Heart left ventricle (tissue), 16 donors: ENCODE results near the gene SELENON. TPM values are rescaled to one million over a fixed set of nuclear protein-coding genes. Genes with fewer than 3 reads are reported as not detected.

Experiments used
- ATAC-seq, 4 donors: fragments of 200-7000 bp; cut with Tn5 transposase; one replicate each; pipeline ENCODE4 v1.9.1; 2020 to 2022; ENCODE audit warnings: moderate library complexity in 4 of 4, mild to moderate bottlenecking in 3 of 4, moderate number of reproducible peaks in 1 of 4
- DNase-seq, 5 donors: peaks; one replicate each; pipeline ENCODE4 v3.0.0-alpha.2; 2020
- H3K27ac ChIP-seq, 12 donors: fragments of 200-600 bp; sonication (generic) in 4 of 12; one replicate each; pipeline versions ENCODE4 v1.5.0 to v1.8.0; 2016 to 2022; ENCODE audit warnings: mild to moderate bottlenecking in 2 of 12
- H3K27me3 ChIP-seq, 9 donors: fragments of 200-600 bp; sonication (generic) in 2 of 9; one replicate each; pipeline versions ENCODE4 v1.5.1 to v1.8.0; 2016 to 2022; ENCODE audit warnings: mild to moderate bottlenecking in 3 of 9
- H3K36me3 ChIP-seq, 9 donors: fragments of 200-600 bp; sonication (generic) in 2 of 9; one replicate each; pipeline versions ENCODE4 v1.5.0 to v1.8.0; 2018 to 2022; ENCODE audit warnings: mild to moderate bottlenecking in 2 of 9
- H3K4me1 ChIP-seq, 12 donors: fragments of 200-600 bp; sonication (generic) in 4 of 12; one replicate each; pipeline versions ENCODE4 v1.5.0 to v1.8.0; 2016 to 2022; ENCODE audit warnings: mild to moderate bottlenecking in 3 of 12
- H3K4me3 ChIP-seq, 12 donors: fragments of 200-600 bp; sonication (generic) in 4 of 12; one replicate each; pipeline versions ENCODE4 v1.5.0 to v1.8.0; 2017 to 2022; ENCODE audit warnings: mild to moderate bottlenecking in 9 of 12, moderate library complexity in 4 of 12
- H3K9me3 ChIP-seq, 12 donors: fragments of 200-600 bp; sonication (generic) in 4 of 12; one replicate each; pipeline versions ENCODE4 v1.5.0 to v1.8.0; 2016 to 2022; ENCODE audit warnings: mild to moderate bottlenecking in 1 of 12
- POLR2A ChIP-seq, 2 donors: fragments of 450-650 bp; IDR thresholded peaks; one replicate each; pipeline ENCODE4 v1.6.1; 2017; ENCODE audit warnings: antibody characterized with exemption in 2 of 2, mild to moderate bottlenecking in 2 of 2, moderate library complexity in 2 of 2
- WGBS, 4 donors: extraction: QIAGEN DNeasy Blood & Tissue Kit in 2 of 4; methylation state at CpG; one replicate each; pipeline versions ENCODE4 v1.1.5 to v1.1.7; 2013 to 2018; 5-methylcytosine and 5-hydroxymethylcytosine counted together
- intact Hi-C, 10 donors: fragments of 100-400 bp; cut with DNase I; formaldehyde crosslinking; loops; one replicate each; pipeline versions ENCODE4 v1.11.1 to v1.14.2; 2022
- polyA plus RNA-seq, 2 donors: library from polyadenylated mRNA; stranded (reverse); fragments of 200-250 nt; gene quantifications; one replicate each; pipeline ENCODE4 v1.2.3, GENCODE V29; 2013
- total RNA-seq, 9 donors: library from RNA; depleted of rRNA in 2 of 9; stranded (reverse); fragments of >200 nt in 2 of 9; fragmentation: NEBNext Ultra II Directional in 3 of 9; extraction: Animal tissue kit (Norgen Biotek cat#: 25700) in 3 of 9; gene quantifications; one replicate each; pipeline versions ENCODE4 v1.1.0 to v1.2.4, GENCODE V29; 2016 to 2023
- TF ChIP-seq, protein P1 (sequence below), 12 donors: fragments of 200-600 bp; sonication (generic) in 4 of 12; IDR thresholded peaks; one replicate each; pipeline versions ENCODE4 v1.5.0 to v1.8.0; 2018 to 2022; ENCODE audit warnings: antibody characterized with exemption in 12 of 12, mild to moderate bottlenecking in 5 of 12
- donor health status: ischemic (EF 13 %, LVEDD 7.1; RV severe dilation, severe dysfunction).
- donor health status: healthy with polysubstance abuse.
- donor health status: DM: no; HTN: yes; CAD: no.
- donor health status: DM: no; HTN: no; CAD: no.
- donor health status: ischemic (EF 25% LVEDD 6.9; RV normal size, moderate dysfunction).
- donor health status: ischemic (EF 25% LVEDD 5.7; RV mildly dilated, moderate dysfunction).
- donor health status: healthy.
- donor health status: DM: yes; HTN: yes; CAD: no.
- donor health status: ischemic (EF 35%, LVEDD 5.7; RV mildly dilated, moderate dysfunction).
- donor health status: nonischemic (EF 11% LVEDD 7.7; RV severe dilation, severe dysfunction).
- donor health status: DM: yes; HTN: yes; CAD: no.
- donor health status: PGD.
- donor health status: ischemic (EF 29% LVEDD 5.4; RV normal size, mild dysfunction).
- donor health status: nonischemic (EF 23%, LVEDD 6.1; RV moderate dilation, normal function).

The SELENON gene
- total and polyA plus RNA-seq, 11 donors, result 28.9 to 92.3 (median 48.5) TPM

DNA sequence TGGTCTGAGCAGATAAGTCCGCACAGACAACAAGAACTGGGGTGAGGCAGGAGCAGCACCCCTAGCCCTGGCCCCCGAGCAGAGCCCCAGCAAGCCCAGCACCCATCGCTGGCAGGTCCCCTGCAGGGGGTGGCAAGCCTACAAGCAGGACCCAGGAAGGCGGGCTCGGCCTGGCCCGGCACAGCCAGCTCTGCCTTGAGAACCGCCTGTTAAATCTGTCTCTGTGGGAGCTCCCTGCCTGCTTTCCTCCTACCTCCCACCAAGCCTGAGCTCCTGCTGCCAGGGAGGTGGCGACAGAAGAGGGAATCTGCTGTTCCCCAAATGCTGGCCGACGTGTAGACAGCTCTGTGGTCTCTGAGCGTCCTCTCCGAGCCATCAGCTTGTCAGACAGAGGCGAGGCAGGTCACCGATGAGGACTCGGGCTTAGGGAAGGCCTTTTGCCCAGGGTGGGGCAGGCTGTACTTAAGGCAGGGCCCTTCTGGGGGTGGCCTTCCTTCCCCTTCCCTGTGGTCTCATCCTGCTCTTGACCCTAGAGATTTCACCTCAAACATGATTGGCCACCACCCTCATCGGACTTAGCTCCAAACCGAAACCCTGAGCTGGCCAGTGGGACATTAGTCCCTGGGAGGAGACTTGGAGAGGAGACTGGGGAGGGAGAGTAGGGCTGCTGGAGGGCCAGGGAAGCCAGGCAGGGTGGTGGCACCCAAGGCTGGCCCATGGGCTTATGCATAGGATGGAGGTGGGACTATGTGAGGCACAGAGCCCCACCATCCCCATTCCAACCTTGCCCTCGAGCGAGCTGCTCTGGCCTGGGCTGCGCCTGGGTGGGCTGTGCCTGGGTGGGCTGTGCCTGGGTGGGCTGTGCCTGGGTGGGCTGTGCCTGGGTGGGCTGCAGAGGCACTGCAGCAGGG is 7.7 kb downstream of the SELENON start:
- 60 to 71% (median 67%) methylated on average over 16 to 20 of the region's 20 CpGs for WGBS, 4 donors
- Histone ChIP-seq H3K4me3 (peak overlapping the region in 2 of 12 donors; percentile 1 to 9), H3K36me3 (peaks cover 0 to 62% (median 41%) of the 10 kb centered on the region in 9 donors), H3K27me3 (no peaks in the 10 kb centered on the region), H3K27ac (peak overlapping the region in 10 of 12 donors; percentile 18 to 70 (median 58)), H3K4me1 (peaks cover 6 to 74% (median 54%) of the 10 kb centered on the region in 12 donors), H3K9me3 (no peaks in the 10 kb centered on the region)
- intact Hi-C loops, result loop anchor here in 3 of 10 donors (5.0 to 10.0 kb wide), 3 partner anchors 303 to 560 kb away; partner anchors contain the start of genes RHCE (in 1 of the 3) and RSRP1 (in 1 of the 3)
- TF ChIP-seq, protein P1, sequence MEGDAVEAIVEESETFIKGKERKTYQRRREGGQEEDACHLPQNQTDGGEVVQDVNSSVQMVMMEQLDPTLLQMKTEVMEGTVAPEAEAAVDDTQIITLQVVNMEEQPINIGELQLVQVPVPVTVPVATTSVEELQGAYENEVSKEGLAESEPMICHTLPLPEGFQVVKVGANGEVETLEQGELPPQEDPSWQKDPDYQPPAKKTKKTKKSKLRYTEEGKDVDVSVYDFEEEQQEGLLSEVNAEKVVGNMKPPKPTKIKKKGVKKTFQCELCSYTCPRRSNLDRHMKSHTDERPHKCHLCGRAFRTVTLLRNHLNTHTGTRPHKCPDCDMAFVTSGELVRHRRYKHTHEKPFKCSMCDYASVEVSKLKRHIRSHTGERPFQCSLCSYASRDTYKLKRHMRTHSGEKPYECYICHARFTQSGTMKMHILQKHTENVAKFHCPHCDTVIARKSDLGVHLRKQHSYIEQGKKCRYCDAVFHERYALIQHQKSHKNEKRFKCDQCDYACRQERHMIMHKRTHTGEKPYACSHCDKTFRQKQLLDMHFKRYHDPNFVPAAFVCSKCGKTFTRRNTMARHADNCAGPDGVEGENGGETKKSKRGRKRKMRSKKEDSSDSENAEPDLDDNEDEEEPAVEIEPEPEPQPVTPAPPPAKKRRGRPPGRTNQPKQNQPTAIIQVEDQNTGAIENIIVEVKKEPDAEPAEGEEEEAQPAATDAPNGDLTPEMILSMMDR (IDR thresholded peaks at IDR 0.05), result no peak
- no peak for TF ChIP-seq POLR2A (IDR thresholded peaks at IDR 0.05)
- ATAC-seq, result peak in 2 of 4 donors; percentile 1 to 36
- peak in 1 of 5 donors; percentile 58 for DNase-seq

DNA sequence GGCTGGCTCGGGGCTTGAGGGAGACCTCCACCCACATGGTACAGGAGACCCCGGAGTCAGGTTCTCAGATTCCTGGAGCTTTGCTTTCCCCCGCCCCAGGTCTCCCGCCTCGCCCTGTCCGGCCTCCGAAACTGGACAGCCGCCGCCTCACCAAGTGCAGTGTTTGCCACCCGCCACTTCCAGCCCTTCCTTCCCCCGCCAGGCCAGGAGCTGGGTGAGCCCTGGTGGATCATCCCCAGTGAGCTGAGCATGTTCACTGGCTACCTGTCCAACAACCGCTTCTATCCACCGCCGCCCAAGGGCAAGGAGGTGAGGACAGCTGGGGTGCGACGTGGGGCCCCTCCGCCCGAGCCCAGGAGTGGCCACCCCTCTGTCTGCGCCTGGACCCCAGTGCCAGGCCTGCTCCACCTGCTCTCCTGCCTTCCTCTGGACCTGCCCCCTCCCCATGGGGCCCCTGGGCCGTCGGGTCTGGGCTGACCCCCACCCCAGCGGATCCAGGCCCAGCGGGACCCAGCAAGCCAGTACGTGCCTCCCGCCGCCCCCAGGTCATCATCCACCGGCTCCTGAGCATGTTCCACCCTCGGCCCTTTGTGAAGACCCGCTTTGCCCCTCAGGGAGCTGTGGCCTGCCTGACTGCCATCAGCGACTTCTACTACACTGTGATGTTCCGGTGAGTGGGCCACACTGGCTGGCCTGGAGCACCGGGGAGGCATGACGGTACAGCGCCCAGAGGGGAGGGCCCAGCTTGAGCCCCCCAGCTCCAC is 8.7 kb downstream of the SELENON start:
- intact Hi-C loops, result loop anchor here in 3 of 10 donors (5.0 to 10.0 kb wide), 3 partner anchors 304 to 561 kb away; partner anchors contain the start of genes RHCE (in 1 of the 3) and RSRP1 (in 1 of the 3)
- Histone ChIP-seq H3K27ac (peak overlapping the region in 8 of 12 donors; percentile 18 to 70 (median 54)), H3K4me3 (no peak overlapping the region), H3K27me3 (no peaks in the 10 kb centered on the region), H3K9me3 (no peaks in the 10 kb centered on the region), H3K4me1 (peaks cover 6 to 65% (median 50%) of the 10 kb centered on the region in 12 donors), H3K36me3 (peaks cover 0 to 71% (median 51%) of the 10 kb centered on the region in 9 donors)
- ATAC-seq (no peak), DNase-seq (peak in 1 of 5 donors; percentile 64)
- WGBS, 4 donors, result 87 to 92% (median 89%) methylated on average over 30 to 34 of the region's 34 CpGs
- TF ChIP-seq POLR2A (IDR thresholded peaks at IDR 0.05), result no peak
- TF ChIP-seq, protein P1 (IDR thresholded peaks at IDR 0.05), result no peak

DNA sequence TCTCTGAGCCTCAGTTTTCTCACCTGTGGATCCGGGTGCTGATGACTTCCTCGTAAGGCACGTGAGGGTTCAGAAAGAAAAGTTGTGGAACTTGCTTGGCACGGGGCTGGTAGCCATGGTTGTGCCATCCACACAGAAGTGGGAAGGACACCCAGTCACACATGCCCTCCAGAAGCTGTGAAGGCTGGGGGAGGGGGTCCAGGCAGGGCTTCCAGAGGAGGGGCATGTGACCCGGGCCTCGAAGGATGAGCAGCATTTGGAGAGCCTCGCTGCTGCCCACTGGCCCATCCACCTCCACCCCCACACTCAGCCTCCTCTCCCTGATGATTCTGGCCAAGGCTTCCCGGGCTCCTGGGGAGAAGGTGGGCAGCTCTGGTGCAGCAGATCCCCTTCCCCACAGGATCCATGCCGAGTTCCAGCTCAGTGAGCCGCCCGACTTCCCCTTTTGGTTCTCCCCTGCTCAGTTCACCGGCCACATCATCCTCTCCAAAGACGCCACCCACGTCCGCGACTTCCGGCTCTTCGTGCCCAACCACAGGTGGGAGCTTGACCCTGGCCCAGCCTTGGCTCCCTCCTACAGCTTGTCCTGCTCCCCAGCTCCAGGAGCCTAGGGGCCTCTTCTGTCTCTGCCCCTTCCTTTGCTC is 9.4 kb downstream of the SELENON start:
- no peak for TF ChIP-seq POLR2A (IDR thresholded peaks at IDR 0.05)
- TF ChIP-seq, protein P1 (IDR thresholded peaks at IDR 0.05), result no peak
- ATAC-seq, result no peak
- H3K27ac ChIP-seq, result peak overlapping the region in 1 of 12 donors; percentile 6

More for the DNA sequence above, 9.4 kb downstream of the SELENON start:
- DNase-seq, result peak in 1 of 5 donors; percentile 62
- WGBS, 4 donors, result 77 to 86% (median 85%) methylated on average over 12 to 18 of the region's 18 CpGs
- H3K9me3 ChIP-seq, result no peaks in the 10 kb centered on the region
- H3K4me1 ChIP-seq, result peaks cover 6 to 57% (median 44%) of the 10 kb centered on the region in 12 donors
- no peaks in the 10 kb centered on the region for H3K27me3 ChIP-seq
- peaks cover 0 to 79% (median 58%) of the 10 kb centered on the region in 9 donors for H3K36me3 ChIP-seq
- H3K4me3 ChIP-seq, result no peak overlapping the region
- intact Hi-C loops, result loop anchor here in 3 of 10 donors (5.0 to 10.0 kb wide), 3 partner anchors 305 to 562 kb away; partner anchors contain the start of genes RHCE (in 1 of the 3) and RSRP1 (in 1 of the 3)
